HL-60 (cell line): Measurements from ENCODE around the gene MTNR1A.

Experiments
- DNase-seq, 2 experiments: peaks; one replicate each; pipeline ENCODE4 v3.0.0-alpha.2; 2010 to 2020; ENCODE audit warnings: low read depth in 1 of 2, low spot score in 1 of 2
- H3K27ac ChIP-seq: fragments of 250-450 bp; sonication (Bioruptor Pico); replicated peaks from 2 replicates; pipeline ENCODE4 v1.5.1; 2020; ENCODE audit warnings: mild to moderate bottlenecking, moderate library complexity
- H3K27me3 ChIP-seq: fragments of 250-450 bp; sonication (Bioruptor Pico); 2 replicates; pipeline ENCODE4 v1.5.1; 2021; ENCODE audit warnings: mild to moderate bottlenecking, moderate library complexity; ENCODE audit not compliant: insufficient read depth, poor library complexity, severe bottlenecking
- H3K4me3 ChIP-seq: replicated peaks from 2 replicates; pipeline ENCODE4 v1.5.1; 2011; ENCODE audit warnings: mild to moderate bottlenecking, control low read depth, low read length; ENCODE audit not compliant: insufficient read depth
- CTCF ChIP-seq: IDR thresholded peaks from one replicate; pipeline ENCODE4 v1.5.1; 2011; ENCODE audit warnings: low read length, control low read depth, inconsistent platforms; ENCODE audit not compliant: insufficient read depth
- GABPA ChIP-seq: IDR thresholded peaks from 2 replicates; pipeline ENCODE4 v1.6.1; 2012; ENCODE audit warnings: low read depth
- POLR2AphosphoS5 ChIP-seq: IDR thresholded peaks from 2 replicates; pipeline ENCODE4 v1.6.1; 2012; ENCODE audit warnings: low read depth
- REST ChIP-seq: IDR thresholded peaks from 2 replicates; pipeline ENCODE4 v1.6.1; 2012; ENCODE audit warnings: low read depth; ENCODE audit not compliant: insufficient replicate concordance
- SPI1 ChIP-seq: IDR thresholded peaks from 2 replicates; pipeline ENCODE4 v1.6.1; 2012; ENCODE audit warnings: low read depth, mild to moderate bottlenecking, borderline replicate concordance

MTNR1A gene

GRCh38 chr4:186545436-186545835 lies 9.9 kb downstream of the MTNR1A start:
- H3K27ac ChIP-seq: no peak overlapping the region
- TF ChIP-seq REST (no peak), GABPA (no peak), SPI1 (no peak), CTCF (no peak), POLR2AphosphoS5 (no peak)
- DNase-seq: no peak
- no peaks in the 10 kb centered on the region for H3K27me3 ChIP-seq
- no peak overlapping the region for H3K4me3 ChIP-seq

- DNase-seq: no peak
- TF ChIP-seq CTCF (no peak), REST (no peak), POLR2AphosphoS5 (no peak), GABPA (no peak), SPI1 (no peak)
- H3K27ac ChIP-seq: no peak overlapping the region
- no peak overlapping the region for H3K4me3 ChIP-seq
- no peaks in the 10 kb centered on the region for H3K27me3 ChIP-seq
Measured at GRCh38 chr4:186543206-186543605, 12.2 kb downstream of the MTNR1A start.

GRCh38 chr4:186541801-186542200 lies 13.6 kb downstream of the MTNR1A start:
- TF ChIP-seq REST (no peak), CTCF (no peak), GABPA (no peak), POLR2AphosphoS5 (no peak), SPI1 (no peak)
- Histone ChIP-seq H3K27ac (no peak overlapping the region), H3K4me3 (no peak overlapping the region), H3K27me3 (no peaks in the 10 kb centered on the region)
- DNase-seq: no peak
